NCI-H446 (cell line): ENCODE results near the gene TRIM47.
A peak's percentile ranks its signal among the peaks of the same experiment; 100 is the strongest.

Source experiments
- DNase-seq, 2 experiments: peaks; one replicate each; lab custom pipeline; 2025; lab: John Stamatoyannopoulos, UW

TRIM47 gene

GRCh38 chr17:75846692-75847613 is 31.4 kb downstream of the TRIM47 start:
- DNase-seq: no peak

GRCh38 chr17:75845933-75846691 is 32.3 kb downstream of the TRIM47 start:
- no peak for DNase-seq

GRCh38 chr17:75845058-75845711 is 33.2 kb downstream of the TRIM47 start:
- peak in 1 of 2 experiments; percentile 42 for DNase-seq

- DNase-seq: no peak
These were observed 33.8 kb downstream of the TRIM47 start for GRCh38 chr17:75844530-75845057.

GRCh38 chr17:75843577-75844529 is 34.5 kb downstream of the TRIM47 start, which contains the start of gene UNC13D:
Gene UNC13D (minus strand): TSS chr17:75844404. CDS start chr17:75844337, 67 bp downstream.
- DNase-seq: no peak

- DNase-seq: no peak
These were observed 35.3 kb downstream of the TRIM47 start for GRCh38 chr17:75842963-75843576.

GRCh38 chr17:75842411-75842810 is 36.0 kb downstream of the TRIM47 start:
- DNase-seq: no peak

- DNase-seq: no peak
These were observed 37.6 kb downstream of the TRIM47 start for GRCh38 chr17:75840799-75841164.

- no peak for DNase-seq
These were observed 38.2 kb downstream of the TRIM47 start for GRCh38 chr17:75839942-75840798.

GRCh38 chr17:75838410-75838809 is 40.0 kb downstream of the TRIM47 start:
- DNase-seq: no peak

GRCh38 chr17:75837899-75838298 is 40.5 kb downstream of the TRIM47 start:
- DNase-seq: no peak

GRCh38 chr17:75836605-75837004 is 41.8 kb downstream of the TRIM47 start:
- DNase-seq: no peak

- DNase-seq: no peak
These were observed 42.8 kb downstream of the TRIM47 start for GRCh38 chr17:75835654-75835987.

- DNase-seq: no peak
These were observed 43.3 kb downstream of the TRIM47 start for GRCh38 chr17:75834928-75835653.

GRCh38 chr17:75834279-75834920 is 44.0 kb downstream of the TRIM47 start:
- DNase-seq: no peak

- no peak for DNase-seq
These were observed 45.6 kb downstream of the TRIM47 start for GRCh38 chr17:75832652-75833400.

GRCh38 chr17:75832164-75832651 is 46.2 kb downstream of the TRIM47 start:
- no peak for DNase-seq
